SW 1271 (cell line): ENCODE measurements around the gene CSF1R.

Experiments
- DNase-seq, 2 experiments: peaks; one replicate each; lab custom pipeline; 2025; lab: John Stamatoyannopoulos, UW

Gene CSF1R

DNA sequence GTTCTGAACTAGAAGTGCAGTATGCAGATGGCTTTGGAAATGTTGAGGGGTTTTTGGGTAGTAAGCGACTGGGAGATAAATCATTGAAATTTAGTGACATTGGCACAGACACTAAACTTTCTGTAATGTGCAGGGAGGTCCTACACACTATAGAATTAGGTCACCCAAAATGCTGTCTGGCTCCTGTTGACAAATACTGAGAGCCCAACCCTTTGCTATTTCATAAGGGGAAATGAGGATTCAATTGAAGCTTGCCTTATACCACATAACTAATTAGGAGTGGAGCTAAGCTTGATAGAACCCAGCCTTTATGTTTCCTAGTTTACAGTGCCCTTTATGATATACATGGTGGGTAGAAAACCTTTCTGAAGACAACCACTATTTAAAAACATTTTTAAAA lies 63.2 kb downstream of the CSF1R start:
- DNase-seq: no peak

DNA sequence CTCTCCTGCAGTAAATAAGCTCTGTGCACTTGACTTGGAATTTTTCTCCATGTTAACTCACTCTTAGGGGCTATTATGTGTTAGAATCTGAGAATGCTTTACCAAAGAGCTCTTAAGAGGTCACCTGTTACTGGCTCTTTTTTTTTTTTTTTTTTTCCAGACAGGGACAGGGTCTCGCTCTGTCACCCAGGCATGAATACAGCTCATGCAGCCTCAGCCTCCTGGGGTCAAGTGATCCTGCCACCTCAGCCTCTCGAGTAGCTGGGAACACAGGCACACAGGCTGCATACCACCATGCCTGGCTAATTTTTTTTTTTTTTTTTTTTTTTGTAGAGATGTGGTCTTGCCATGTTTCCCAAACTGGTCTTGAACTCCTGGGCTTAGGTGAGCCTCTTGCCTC lies 63.7 kb downstream of the CSF1R start:
- no peak for DNase-seq

DNA sequence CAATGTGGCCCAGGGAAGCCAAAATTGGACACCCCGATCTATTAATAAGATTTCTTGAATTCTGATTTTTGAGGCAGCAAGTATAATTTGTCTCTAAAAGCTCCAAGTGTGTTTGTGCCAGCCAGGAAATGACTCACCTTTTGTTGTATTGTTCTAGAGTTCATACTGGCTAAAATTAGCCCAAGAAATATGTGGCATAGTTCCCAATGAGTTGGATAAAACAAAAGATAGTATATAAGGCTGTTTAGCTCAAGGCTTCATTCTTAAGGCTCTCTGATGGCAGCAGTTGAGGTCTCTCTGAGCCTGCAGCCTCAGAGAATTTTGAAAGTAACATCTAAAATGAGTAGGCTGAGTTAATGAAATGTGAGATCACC lies 64.2 kb downstream of the CSF1R start:
- DNase-seq: peak; percentile 83 to 93

DNA sequence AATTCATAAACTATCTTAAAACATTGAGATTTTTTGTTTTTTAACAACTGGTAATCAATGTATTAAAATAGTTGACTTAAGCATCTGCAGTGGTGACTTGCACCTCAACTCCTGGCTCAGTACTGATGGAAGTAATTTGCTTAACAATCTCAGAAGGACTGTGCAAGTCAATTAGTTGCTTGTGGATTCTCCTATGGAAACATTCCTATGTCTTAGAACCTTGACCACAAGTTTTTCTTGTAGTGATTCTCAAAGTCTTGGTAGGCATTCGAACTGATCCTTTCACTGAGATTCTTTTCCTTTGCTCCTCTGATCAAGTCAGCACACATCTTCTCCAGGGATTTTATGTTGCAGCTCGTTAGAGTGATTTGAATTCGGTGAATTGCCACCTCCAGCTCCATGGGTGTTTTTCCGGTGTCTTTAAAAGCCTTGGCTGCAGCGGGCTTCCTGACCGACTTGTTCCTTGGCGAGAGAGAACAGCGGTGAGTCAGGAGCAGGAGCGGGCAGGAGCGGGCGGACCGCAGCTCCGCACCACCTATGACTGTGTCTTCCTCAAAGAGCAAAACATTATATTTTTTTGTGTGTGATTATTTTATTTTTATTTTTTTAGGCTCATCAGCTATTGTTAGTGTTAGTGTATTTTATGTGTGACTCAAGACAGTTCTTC lies 64.7 kb downstream of the CSF1R start:
- peak; percentile 53 to 82 for DNase-seq

DNA sequence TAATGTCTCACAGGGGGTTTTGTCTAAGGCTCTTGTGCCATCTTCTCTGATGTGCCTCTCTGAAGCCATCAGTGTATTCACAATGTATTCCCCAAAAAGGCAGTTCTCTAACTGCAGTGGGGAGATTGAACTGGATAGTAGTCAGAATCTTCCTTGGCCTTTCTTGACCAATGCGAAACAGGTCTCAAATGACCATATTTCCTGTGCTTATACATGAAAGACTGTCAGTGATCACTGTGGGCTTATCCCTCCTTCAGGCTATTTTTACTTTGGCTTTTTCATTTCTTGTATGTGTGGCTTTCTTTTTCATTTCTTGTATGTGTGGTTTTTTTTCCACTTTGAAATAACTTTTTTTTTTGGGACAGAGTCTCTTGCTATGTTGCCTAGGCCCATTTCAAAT lies 66.1 kb downstream of the CSF1R start:
- DNase-seq: no peak

DNA sequence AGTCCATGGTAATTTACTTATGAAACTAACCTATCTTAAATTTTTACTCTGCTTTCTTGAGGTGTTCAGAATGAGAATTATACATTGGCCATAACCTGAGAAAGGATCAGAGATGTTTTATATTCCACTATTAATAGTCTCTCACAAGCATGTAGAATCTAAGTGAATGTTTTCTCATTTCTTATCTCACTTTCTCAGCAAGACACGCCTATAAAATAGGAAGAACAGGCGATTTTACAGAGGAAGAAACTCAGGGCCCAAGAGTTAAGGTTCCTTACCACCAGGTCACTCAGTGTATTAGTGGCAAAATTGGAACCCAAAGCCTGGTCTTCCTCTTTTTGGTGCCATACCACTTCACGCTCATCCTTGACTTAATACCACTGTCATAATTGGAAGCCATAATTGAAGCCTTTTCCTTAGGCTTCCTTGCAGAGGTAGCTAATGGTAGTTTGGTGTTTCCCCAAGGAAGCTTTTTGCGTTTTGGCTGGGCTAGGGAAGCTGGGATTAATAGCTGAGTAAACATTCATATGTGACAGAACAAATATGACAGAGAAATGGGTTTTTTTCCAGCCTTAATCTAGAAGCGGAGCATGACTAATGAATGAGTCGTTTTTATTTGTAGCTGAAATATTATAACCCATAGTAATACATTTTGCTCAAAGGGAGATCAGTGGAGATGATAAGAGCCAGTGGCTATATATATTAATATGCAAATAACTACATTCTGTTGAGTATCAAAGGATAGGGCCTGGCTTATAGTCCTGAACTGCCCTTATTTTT lies 68.9 kb downstream of the CSF1R start:
- DNase-seq: no peak

DNA sequence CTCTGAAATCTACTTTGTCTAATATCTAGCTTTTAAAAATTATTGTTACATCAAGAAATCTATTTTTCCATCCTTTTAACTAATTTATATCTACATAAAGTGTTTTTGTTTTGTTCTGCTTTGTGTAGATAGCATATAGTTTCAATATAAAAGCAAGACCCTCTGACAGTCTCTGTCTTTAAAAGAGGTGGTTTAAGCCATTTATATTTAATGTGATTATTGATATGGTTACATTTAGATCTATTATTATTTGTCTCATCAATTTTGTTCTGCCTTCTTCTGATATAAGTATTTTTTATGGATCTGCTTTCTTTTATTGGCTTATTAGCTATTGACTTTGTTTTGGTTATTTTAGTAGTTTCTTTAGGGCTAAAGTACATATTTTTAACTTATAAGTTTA lies 69.8 kb downstream of the CSF1R start:
- no peak for DNase-seq

DNA sequence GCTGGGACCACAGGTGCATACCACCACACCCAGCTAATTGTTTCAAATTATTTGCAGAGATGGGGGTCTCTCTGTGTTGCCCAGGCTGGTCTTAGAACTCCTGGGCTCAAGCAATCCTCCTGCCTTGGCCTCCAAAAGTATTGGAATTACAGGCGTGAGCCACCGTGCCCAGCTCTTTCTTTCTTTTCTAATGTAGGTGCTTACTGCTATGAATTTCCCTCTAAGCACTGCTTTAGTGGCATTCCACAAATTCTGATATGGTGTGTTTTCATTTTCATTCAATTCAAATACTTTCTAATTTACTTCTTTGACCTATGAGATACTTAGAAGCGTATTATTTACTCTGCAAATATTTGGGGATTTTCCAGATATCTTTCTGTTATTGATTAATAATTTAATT lies 70.9 kb downstream of the CSF1R start:
- DNase-seq: no peak

DNA sequence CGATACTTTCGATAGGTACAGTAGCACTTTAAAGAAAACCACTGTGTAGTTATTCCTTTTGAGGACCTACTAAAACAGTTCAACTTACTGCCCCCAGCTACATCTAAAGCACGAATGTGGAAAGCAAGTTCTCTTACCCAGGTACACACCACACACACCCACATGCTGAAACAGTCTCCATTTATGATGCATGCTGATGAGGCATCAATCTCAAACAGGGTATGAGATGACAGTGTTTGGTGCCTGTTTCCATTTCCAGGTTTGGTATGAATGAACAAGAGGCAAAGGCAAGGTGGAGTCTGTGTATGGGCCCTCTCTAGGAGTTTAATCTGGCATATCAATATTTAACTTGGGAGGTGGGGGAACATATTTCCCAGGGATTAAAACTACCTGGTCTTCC lies 71.9 kb downstream of the CSF1R start:
- no peak for DNase-seq

DNA sequence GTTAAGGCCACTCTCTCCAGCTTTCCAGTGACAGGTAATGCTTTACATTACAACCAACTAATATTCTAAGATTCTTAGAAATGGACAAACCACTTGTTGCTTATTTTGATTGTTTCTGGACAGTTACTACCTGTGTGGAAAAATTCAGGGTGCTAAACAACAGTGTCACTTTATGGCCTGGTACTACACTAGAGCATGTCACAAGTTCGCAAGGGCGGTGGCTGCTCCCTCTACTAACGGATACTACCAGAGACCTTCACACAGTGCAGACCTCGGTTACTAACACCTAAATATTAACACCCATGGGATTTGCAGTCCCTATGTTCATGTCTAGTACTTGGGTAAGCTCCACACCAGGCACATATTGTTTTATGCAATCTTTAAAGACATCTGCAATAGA lies 72.4 kb downstream of the CSF1R start:
- no peak for DNase-seq

DNA sequence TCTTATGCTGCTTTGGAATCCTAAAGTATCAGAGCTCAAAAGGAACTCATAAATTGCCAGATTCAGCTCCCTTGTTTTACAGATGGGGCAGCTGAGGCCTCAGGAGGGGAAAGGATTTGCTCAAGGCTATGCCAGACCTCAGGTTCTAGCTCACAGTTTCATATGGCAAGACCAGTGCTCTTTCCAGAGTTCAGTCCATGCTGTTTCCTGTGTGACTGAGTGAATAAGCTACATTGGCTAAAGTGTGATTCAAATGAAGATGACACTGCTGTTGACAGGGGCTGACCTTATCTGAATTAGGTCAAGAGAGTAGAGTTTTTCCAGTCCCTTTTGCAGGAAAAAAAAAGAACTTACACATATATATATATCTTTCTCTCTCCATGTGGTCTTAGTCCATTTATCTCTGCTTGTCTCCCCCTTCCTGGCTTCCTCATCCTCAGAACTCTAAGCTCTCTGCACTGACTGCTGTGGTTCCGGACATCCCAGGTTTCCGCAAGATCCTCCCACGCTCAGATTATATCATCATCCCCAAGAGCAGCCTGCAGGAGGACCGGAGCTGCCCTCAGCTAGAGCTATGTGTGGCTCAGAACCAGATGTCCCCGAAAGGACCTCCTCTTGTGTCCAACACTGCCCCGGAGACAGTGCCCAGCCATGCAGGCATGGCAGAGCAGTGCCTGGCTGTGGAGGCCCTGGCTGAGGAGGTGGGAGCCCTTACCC lies 76.5 kb downstream of the CSF1R start:
- DNase-seq: no peak

DNA sequence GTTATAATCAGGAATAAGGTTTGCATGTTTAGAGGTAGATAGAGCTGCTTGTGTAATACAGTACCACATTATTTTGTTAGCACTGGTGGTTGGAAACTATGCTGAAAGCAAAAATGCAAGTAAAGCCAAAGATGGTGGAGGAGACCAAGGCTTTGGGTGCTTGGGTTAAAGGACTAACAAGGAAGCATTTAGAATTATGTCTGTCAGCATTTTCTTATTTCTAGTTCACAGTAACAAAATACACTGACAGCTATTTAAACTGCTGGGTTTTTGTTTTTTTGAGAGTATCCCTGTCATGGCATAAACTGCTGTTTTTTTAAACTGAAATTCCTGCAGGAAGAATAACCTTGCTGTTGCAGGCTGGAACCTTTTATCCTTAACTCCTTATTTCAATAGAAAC lies 79.3 kb downstream of the CSF1R start:
- DNase-seq: no peak

DNA sequence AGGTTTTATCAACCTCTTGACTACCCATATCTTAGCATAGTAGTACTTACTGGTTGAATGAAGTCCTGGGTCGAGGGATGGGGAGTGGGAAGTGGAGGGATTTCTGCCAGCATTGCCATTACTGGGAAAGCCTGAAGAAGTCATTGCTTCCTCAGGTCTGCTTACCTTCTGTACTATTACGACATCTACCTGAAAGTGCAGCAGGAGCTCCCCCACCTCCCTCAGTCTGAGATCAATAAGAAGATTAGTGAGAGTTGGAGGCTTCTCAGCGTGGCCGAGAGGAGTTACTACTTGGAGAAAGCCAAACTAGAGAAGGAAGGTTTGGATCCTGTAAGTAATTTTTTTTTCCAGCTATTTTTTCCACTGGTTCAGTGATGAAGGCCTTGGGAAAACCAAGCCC lies 80.0 kb downstream of the CSF1R start:
- no peak for DNase-seq
